Neural progenitor cell (in vitro differentiated cells): ENCODE measurements around the gene PRDM9. TPM values are rescaled to one million over a fixed set of nuclear protein-coding genes. Genes with fewer than 3 reads are reported as not detected.

Experiments used
- DNase-seq: peaks from one replicate; pipeline ENCODE4 v3.0.0-alpha.2; 2016; ENCODE audit warnings: low spot score
- H2AFZ ChIP-seq: fragments of 200-600 bp; sonication (generic); replicated peaks from 2 replicates; pipeline ENCODE4 v1.6.1; 2016; ENCODE audit warnings: antibody characterized with exemption
- H3F3A ChIP-seq: fragments of 200-600 bp; sonication (generic); 2 replicates; pipeline ENCODE4 v1.6.1; 2016; ENCODE audit warnings: antibody characterized with exemption, low read depth
- H3K27ac ChIP-seq: fragments of 200-600 bp; sonication (generic); 2 replicates; pipeline ENCODE4 v1.5.1; 2016; ENCODE audit warnings: mild to moderate bottlenecking
- H3K27me3 ChIP-seq: fragments of 200-600 bp; sonication (generic); 2 replicates; pipeline ENCODE4 v1.6.1; 2016; ENCODE audit warnings: mild to moderate bottlenecking, moderate library complexity
- H3K36me3 ChIP-seq: fragments of 200-600 bp; sonication (generic); 2 replicates; pipeline ENCODE4 v1.5.1; 2016
- H3K4me1 ChIP-seq: fragments of 200-600 bp; sonication (generic); 2 replicates; pipeline ENCODE4 v1.6.1; 2016; ENCODE audit warnings: mixed run types
- H3K4me2 ChIP-seq: fragments of 200-600 bp; sonication (generic); 2 replicates; pipeline ENCODE4 v1.6.1; 2016
- H3K4me3 ChIP-seq: fragments of 200-600 bp; sonication (generic); 2 replicates; pipeline ENCODE4 v1.5.1; 2016
- H3K79me2 ChIP-seq: fragments of 200-600 bp; sonication (generic); 2 replicates; pipeline ENCODE4 v1.6.1; 2016; ENCODE audit warnings: low read depth
- H3K9ac ChIP-seq: fragments of 200-600 bp; sonication (generic); 2 replicates; pipeline ENCODE4 v1.6.1; 2016
- H3K9me3 ChIP-seq: fragments of 200-600 bp; sonication (generic); 2 replicates; pipeline ENCODE4 v1.5.1; 2016; ENCODE audit warnings: low read depth
- H4K20me1 ChIP-seq: fragments of 200-600 bp; sonication (generic); 2 replicates; pipeline ENCODE4 v1.6.1; 2016; ENCODE audit warnings: low read depth
- H3K27ac Mint-ChIP-seq: 3 replicates; pipeline ENCODE4 v1.8.0; 2021; ENCODE audit warnings: mixed read lengths
- H3K27me3 Mint-ChIP-seq: 2 replicates; pipeline ENCODE4 v1.8.0; 2022; ENCODE audit warnings: low read depth, mild to moderate bottlenecking, inconsistent platforms, moderate library complexity, mixed read lengths; ENCODE audit not compliant: insufficient read depth
- H3K36me3 Mint-ChIP-seq: 3 replicates; pipeline ENCODE4 v1.8.0; 2021; ENCODE audit warnings: mixed read lengths
- H3K4me1 Mint-ChIP-seq: 3 replicates; pipeline ENCODE4 v1.8.0; 2021; ENCODE audit warnings: mixed read lengths
- H3K4me3 Mint-ChIP-seq: 3 replicates; pipeline ENCODE4 v1.8.0; 2021; ENCODE audit warnings: mild to moderate bottlenecking, moderate library complexity, mixed read lengths
- H3K9me3 Mint-ChIP-seq: 3 replicates; pipeline ENCODE4 v1.8.0; 2020; ENCODE audit warnings: mixed read lengths
- CTCF ChIP-seq: fragments of 200-600 bp; sonication (generic); IDR thresholded peaks from 2 replicates; pipeline ENCODE4 v1.5.1; 2017; ENCODE audit warnings: antibody characterized with exemption, mild to moderate bottlenecking
- EZH2 ChIP-seq: fragments of 200-600 bp; sonication (generic); IDR thresholded peaks from 2 replicates; pipeline ENCODE4 v1.6.1; 2017; ENCODE audit warnings: antibody characterized with exemption, mild to moderate bottlenecking, moderate library complexity
- EZH2phosphoT487 ChIP-seq: fragments of 200-600 bp; sonication (generic); IDR thresholded peaks from 2 replicates; pipeline ENCODE4 v1.6.1; 2017; ENCODE audit warnings: antibody characterized with exemption
- total RNA-seq: library from RNA; depleted of rRNA; stranded (reverse); fragments of >200 nt; gene quantifications from 2 replicates; pipeline ENCODE4 v1.2.3, GENCODE V29; 2015; ENCODE audit warnings: low replicate concordance

PRDM9 gene
- total RNA-seq, 1 donor from 2014 or later = not detected

DNA sequence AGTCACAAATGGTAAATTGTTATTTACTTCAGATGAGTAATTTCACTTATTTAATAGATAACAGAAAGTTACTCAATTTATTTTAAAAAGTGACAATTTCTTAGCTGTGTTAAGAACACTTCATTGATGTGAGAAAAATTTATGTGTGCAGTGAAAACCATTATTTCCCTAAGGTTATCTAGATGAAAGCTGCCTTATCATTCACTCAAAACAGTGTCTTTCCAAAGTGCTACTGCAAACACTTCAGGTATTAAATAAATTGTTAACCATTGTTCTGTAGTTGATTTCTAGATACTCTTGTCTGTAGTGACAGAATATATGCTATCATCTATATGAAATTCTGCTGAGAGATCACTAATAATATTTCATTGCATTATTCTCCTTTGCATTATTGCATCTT lies 33.5 kb upstream of the PRDM9 start:
- no peaks in the 10 kb centered on the region for H3K9me3 Mint-ChIP-seq
- H3K27me3 Mint-ChIP-seq = no peaks in the 10 kb centered on the region
- no peaks in the 10 kb centered on the region for H4K20me1 ChIP-seq
- H3F3A ChIP-seq = no peaks in the 10 kb centered on the region
- H3K4me3 ChIP-seq = no peak overlapping the region
- H3K4me1 Mint-ChIP-seq = no peaks in the 10 kb centered on the region
- no peak overlapping the region for H3K27ac Mint-ChIP-seq
- no peaks in the 10 kb centered on the region for H3K4me1 ChIP-seq
- H3K27ac ChIP-seq = no peak overlapping the region
- no peaks in the 10 kb centered on the region for H3K9me3 ChIP-seq
- DNase-seq = no peak
- H3K36me3 Mint-ChIP-seq = no peaks in the 10 kb centered on the region
- TF ChIP-seq CTCF (no peak), EZH2phosphoT487 (no peak), EZH2 (no peak)
- H2AFZ ChIP-seq = no peak overlapping the region
- no peaks in the 10 kb centered on the region for H3K36me3 ChIP-seq
- no peak overlapping the region for H3K9ac ChIP-seq
- H3K4me2 ChIP-seq = no peak overlapping the region
- no peaks in the 10 kb centered on the region for H3K79me2 ChIP-seq
- H3K27me3 ChIP-seq = no peaks in the 10 kb centered on the region
- no peak overlapping the region for H3K4me3 Mint-ChIP-seq

DNA sequence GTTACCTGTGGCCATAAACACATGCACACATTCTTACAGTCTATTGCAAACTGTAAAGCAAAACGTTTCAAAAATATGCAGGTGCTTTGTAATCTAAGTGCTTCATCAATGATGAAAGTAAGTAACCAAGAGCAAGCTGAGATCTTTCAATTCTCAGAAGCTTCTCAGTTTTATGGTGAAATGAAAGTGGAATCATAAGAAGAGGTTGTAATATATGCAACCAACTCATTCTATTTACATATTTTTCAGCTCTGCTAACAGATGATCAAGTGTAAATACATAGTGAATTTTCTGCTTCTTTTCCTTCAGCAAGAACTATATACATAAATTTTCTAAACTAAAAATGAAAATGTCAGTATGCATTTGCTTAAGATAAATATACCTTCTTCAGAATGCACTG lies 33.1 kb upstream of the PRDM9 start:
- Histone ChIP-seq H4K20me1 (no peaks in the 10 kb centered on the region), H3K27ac (no peak overlapping the region), H3K27me3 (no peaks in the 10 kb centered on the region), H3K36me3 (no peaks in the 10 kb centered on the region), H3K9me3 (no peaks in the 10 kb centered on the region), H3K79me2 (no peaks in the 10 kb centered on the region), H3K4me3 (no peak overlapping the region), H3K4me1 (no peaks in the 10 kb centered on the region), H3F3A (no peaks in the 10 kb centered on the region), H2AFZ (no peak overlapping the region), H3K9ac (no peak overlapping the region), H3K4me2 (no peak overlapping the region)
- TF ChIP-seq CTCF (no peak), EZH2phosphoT487 (no peak), EZH2 (no peak)
- Mint-ChIP-seq H3K9me3 (no peaks in the 10 kb centered on the region), H3K36me3 (no peaks in the 10 kb centered on the region), H3K27ac (no peak overlapping the region), H3K27me3 (no peaks in the 10 kb centered on the region), H3K4me3 (no peak overlapping the region), H3K4me1 (no peaks in the 10 kb centered on the region)
- no peak for DNase-seq

- Histone ChIP-seq H2AFZ (no peak overlapping the region), H3K4me2 (no peak overlapping the region), H3K36me3 (no peaks in the 10 kb centered on the region), H3K27me3 (no peaks in the 10 kb centered on the region), H3K27ac (no peak overlapping the region), H3K4me3 (no peak overlapping the region), H3K4me1 (no peaks in the 10 kb centered on the region), H3F3A (no peaks in the 10 kb centered on the region), H4K20me1 (no peaks in the 10 kb centered on the region), H3K79me2 (no peaks in the 10 kb centered on the region), H3K9me3 (no peaks in the 10 kb centered on the region), H3K9ac (no peak overlapping the region)
- H3K4me3 Mint-ChIP-seq = no peak overlapping the region
- no peak overlapping the region for H3K27ac Mint-ChIP-seq
- TF ChIP-seq EZH2 (no peak), CTCF (no peak), EZH2phosphoT487 (no peak)
- no peak for DNase-seq
- no peaks in the 10 kb centered on the region for H3K36me3 Mint-ChIP-seq
- no peaks in the 10 kb centered on the region for H3K9me3 Mint-ChIP-seq
- no peaks in the 10 kb centered on the region for H3K4me1 Mint-ChIP-seq
- no peaks in the 10 kb centered on the region for H3K27me3 Mint-ChIP-seq
Observed at GRCh38 chr5:23476580-23476979, 30.8 kb upstream of the PRDM9 start.

DNA sequence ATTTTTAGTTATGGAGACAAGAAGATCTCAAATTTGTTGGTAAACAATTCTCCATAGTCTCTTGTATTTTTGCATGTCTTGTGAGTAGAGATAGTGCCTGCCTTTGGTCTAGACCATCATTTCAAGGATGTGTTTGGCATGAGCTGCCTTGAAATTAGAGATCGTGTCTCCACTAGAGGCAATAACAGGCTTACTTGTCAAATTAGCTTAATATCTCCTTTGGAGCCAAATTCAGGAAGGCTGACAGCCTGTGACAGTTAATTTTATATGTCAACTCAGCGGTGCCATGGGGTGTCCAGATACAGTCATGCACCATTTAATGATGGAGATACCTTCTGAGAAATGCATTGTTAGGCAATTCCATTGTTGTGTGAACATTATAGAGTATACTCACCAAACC lies 24.8 kb upstream of the PRDM9 start:
- Mint-ChIP-seq H3K9me3 (peaks cover 2% of the 10 kb centered on the region), H3K27me3 (peaks cover 3% of the 10 kb centered on the region), H3K27ac (no peak overlapping the region), H3K36me3 (no peaks in the 10 kb centered on the region), H3K4me3 (no peak overlapping the region), H3K4me1 (no peaks in the 10 kb centered on the region)
- Histone ChIP-seq H4K20me1 (no peaks in the 10 kb centered on the region), H3K36me3 (no peaks in the 10 kb centered on the region), H3K27me3 (no peaks in the 10 kb centered on the region), H3K4me2 (no peak overlapping the region), H3K79me2 (no peaks in the 10 kb centered on the region), H3K9me3 (no peaks in the 10 kb centered on the region), H3K4me3 (no peak overlapping the region), H3K9ac (no peak overlapping the region), H2AFZ (no peak overlapping the region), H3K27ac (no peak overlapping the region), H3K4me1 (no peaks in the 10 kb centered on the region), H3F3A (no peaks in the 10 kb centered on the region)
- TF ChIP-seq CTCF (no peak), EZH2phosphoT487 (no peak), EZH2 (no peak)
- no peak for DNase-seq
